Spleen (tissue), 7 donors: Measurements from ENCODE around the gene PKNOX1.
"Not testable (repeated sequence)": the region's sequence is repeated elsewhere in the genome, so short reads cannot be mapped to it uniquely, and the experiment has no call there.

ENCODE experiments used
- CTCF ChIP-seq, 11 experiments: fragments of 200-600 bp in 7 of 11; fragments of 450-650 bp in 4 of 11; sonication (generic) in 4 of 11; IDR thresholded peaks in 8 of 11; conservative IDR thresholded peaks in 3 of 11; 1 replicate in 7 of 11; 2 replicates in 4 of 11; pipeline versions ENCODE4 v1.4.0 to v1.8.0; 2016 to 2021; ENCODE audit warnings: antibody characterized with exemption in 11 of 11, inconsistent platforms in 4 of 11, mild to moderate bottlenecking in 1 of 11
- POLR2A ChIP-seq, 3 donors: fragments of 450-650 bp; IDR thresholded peaks; one replicate each; pipeline ENCODE4 v1.5.1; 2017; ENCODE audit warnings: antibody characterized with exemption in 3 of 3, mild to moderate bottlenecking in 1 of 3
- POLR2AphosphoS5 ChIP-seq, 3 donors: sonication (generic); formaldehyde crosslinking; IDR thresholded peaks; one replicate each; pipeline ENCODE4 v1.5.1; 2017; ENCODE audit warnings: antibody characterized with exemption in 3 of 3
- donor health status: DM: no; HTN: no; CAD: no; lungs with moderate emphysema.
- donor health status: DM: no; HTN: no; CAD: no.
- donor health status: DM: no; HTN: no; CAD: no.

- TF ChIP-seq POLR2A (IDR thresholded peaks at IDR 0.05); CTCF (IDR thresholded peaks at IDR 0.05 in 8 of 11, conservative IDR thresholded peaks at IDR 0.05 in 3 of 11); POLR2AphosphoS5 (IDR thresholded peaks at IDR 0.05): not testable (repeated sequence)
Measured at GRCh38 chr21:43069682-43070081, 95.3 kb downstream of the PKNOX1 start.
